ENCODE results near the gene GRID2. TPM values are rescaled to one million over a fixed set of nuclear protein-coding genes. Genes with fewer than 3 reads are reported as not detected.

GRID2 gene
- total RNA-seq, 2 donors from 2014 or later: 0.16 TPM; not detected in 1

- H3K27me3 ChIP-seq: no peaks in the 10 kb centered on the region
- H3K27ac ChIP-seq: no peak overlapping the region
- no peak for DNase-seq (ENCODE audit: low spot score)
- TF ChIP-seq, protein P1, sequence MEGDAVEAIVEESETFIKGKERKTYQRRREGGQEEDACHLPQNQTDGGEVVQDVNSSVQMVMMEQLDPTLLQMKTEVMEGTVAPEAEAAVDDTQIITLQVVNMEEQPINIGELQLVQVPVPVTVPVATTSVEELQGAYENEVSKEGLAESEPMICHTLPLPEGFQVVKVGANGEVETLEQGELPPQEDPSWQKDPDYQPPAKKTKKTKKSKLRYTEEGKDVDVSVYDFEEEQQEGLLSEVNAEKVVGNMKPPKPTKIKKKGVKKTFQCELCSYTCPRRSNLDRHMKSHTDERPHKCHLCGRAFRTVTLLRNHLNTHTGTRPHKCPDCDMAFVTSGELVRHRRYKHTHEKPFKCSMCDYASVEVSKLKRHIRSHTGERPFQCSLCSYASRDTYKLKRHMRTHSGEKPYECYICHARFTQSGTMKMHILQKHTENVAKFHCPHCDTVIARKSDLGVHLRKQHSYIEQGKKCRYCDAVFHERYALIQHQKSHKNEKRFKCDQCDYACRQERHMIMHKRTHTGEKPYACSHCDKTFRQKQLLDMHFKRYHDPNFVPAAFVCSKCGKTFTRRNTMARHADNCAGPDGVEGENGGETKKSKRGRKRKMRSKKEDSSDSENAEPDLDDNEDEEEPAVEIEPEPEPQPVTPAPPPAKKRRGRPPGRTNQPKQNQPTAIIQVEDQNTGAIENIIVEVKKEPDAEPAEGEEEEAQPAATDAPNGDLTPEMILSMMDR (IDR thresholded peaks at IDR 0.05): no peak
- H3K4me1 ChIP-seq: no peaks in the 10 kb centered on the region
- H3K9me3 ChIP-seq: no peaks in the 10 kb centered on the region
- H3K4me3 ChIP-seq: no peak overlapping the region
- H3K36me3 ChIP-seq: no peaks in the 10 kb centered on the region
Measured at GRCh38 chr4:93370256-93370655, 1066.5 kb downstream of the GRID2 start.

GRCh38 chr4:93373893-93374860 lies 1070.4 kb downstream of the GRID2 start:
- no peak overlapping the region for H3K4me3 ChIP-seq
- H3K27me3 ChIP-seq: no peaks in the 10 kb centered on the region
- DNase-seq (ENCODE audit: low spot score): no peak
- TF ChIP-seq, protein P1 (IDR thresholded peaks at IDR 0.05): no peak
- no peaks in the 10 kb centered on the region for H3K9me3 ChIP-seq
- no peaks in the 10 kb centered on the region for H3K36me3 ChIP-seq
- no peak overlapping the region for H3K27ac ChIP-seq
- H3K4me1 ChIP-seq: no peaks in the 10 kb centered on the region

DNA sequence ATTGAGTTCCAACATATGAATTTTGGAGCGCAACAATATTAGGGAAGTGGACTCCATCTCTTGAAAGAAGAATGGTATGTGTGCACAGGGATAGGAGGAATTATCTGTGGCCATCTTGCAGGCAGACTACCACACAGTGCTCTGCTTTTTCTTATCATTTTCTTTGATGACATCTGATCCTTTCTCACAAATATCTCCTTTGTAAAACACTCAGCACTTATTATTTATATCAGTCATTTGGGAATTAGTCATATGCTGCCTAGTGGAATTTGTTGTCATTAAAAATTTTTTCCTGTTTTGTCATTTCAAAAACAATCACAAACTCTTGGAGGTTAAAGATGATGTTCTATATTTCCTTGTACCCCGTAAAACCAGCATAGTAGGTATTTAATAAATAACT lies 1080.5 kb downstream of the GRID2 start:
- no peaks in the 10 kb centered on the region for H3K4me1 ChIP-seq
- H3K36me3 ChIP-seq: no peaks in the 10 kb centered on the region
- TF ChIP-seq, protein P1 (IDR thresholded peaks at IDR 0.05): no peak
- H3K27ac ChIP-seq: no peak overlapping the region
- H3K27me3 ChIP-seq: no peaks in the 10 kb centered on the region
- no peaks in the 10 kb centered on the region for H3K9me3 ChIP-seq
- no peak overlapping the region for H3K4me3 ChIP-seq
- DNase-seq (ENCODE audit: low spot score): no peak

GRCh38 chr4:93384887-93385286 lies 1081.1 kb downstream of the GRID2 start:
- TF ChIP-seq, protein P1 (IDR thresholded peaks at IDR 0.05): no peak
- no peak for DNase-seq (ENCODE audit: low spot score)
- no peak overlapping the region for H3K27ac ChIP-seq

GRCh38 chr4:93394545-93395081 lies 1090.8 kb downstream of the GRID2 start:
- Histone ChIP-seq H3K36me3 (no peaks in the 10 kb centered on the region), H3K27me3 (no peaks in the 10 kb centered on the region), H3K9me3 (no peaks in the 10 kb centered on the region), H3K27ac (no peak overlapping the region), H3K4me3 (no peak overlapping the region), H3K4me1 (no peaks in the 10 kb centered on the region)
- TF ChIP-seq, protein P1 (IDR thresholded peaks at IDR 0.05): no peak
- no peak for DNase-seq (ENCODE audit: low spot score)

More at GRCh38 chr4:93384887-93385286, 1081.1 kb downstream of the GRID2 start:
- H3K9me3 ChIP-seq: no peaks in the 10 kb centered on the region
- no peaks in the 10 kb centered on the region for H3K36me3 ChIP-seq
- H3K4me3 ChIP-seq: no peak overlapping the region
- H3K4me1 ChIP-seq: no peaks in the 10 kb centered on the region
- no peaks in the 10 kb centered on the region for H3K27me3 ChIP-seq
